Measurements from ENCODE around the gene CREBL2.
"Not testable (repeated sequence)": the region's sequence is repeated elsewhere in the genome, so short reads cannot be mapped to it uniquely, and the experiment has no call there.

Gene CREBL2

DNA sequence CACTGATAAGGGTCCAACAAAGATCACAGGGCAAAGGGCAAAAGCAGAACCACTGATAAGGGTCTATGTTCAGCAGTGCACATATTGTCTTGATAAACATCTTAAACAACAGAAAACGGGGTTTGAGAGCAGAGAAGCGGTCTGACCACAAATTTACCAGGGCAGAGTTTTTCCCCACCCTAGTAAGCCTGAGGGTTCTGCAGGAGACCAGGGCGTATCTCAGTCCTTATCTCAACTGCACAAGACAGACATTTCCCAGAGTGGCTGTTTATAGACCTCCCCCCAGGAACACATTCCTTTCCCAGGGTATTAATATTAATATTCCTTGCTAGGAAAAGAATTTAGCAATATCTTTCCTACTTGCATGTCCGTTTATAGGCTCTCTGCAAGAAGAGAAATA, 28.3 kb downstream of the CREBL2 start:
- not testable (repeated sequence) for H3K4me3 Mint-ChIP-seq; H3K27ac Mint-ChIP-seq; H3K27me3 Mint-ChIP-seq (ENCODE audit: low read depth); H3K4me1 Mint-ChIP-seq (ENCODE audit: low read depth)
- H3K9me3 Mint-ChIP-seq: peaks cover 16% of the 10 kb centered on the region
- H3K36me3 Mint-ChIP-seq (ENCODE audit: low read depth): peaks cover 59% of the 10 kb centered on the region

DNA sequence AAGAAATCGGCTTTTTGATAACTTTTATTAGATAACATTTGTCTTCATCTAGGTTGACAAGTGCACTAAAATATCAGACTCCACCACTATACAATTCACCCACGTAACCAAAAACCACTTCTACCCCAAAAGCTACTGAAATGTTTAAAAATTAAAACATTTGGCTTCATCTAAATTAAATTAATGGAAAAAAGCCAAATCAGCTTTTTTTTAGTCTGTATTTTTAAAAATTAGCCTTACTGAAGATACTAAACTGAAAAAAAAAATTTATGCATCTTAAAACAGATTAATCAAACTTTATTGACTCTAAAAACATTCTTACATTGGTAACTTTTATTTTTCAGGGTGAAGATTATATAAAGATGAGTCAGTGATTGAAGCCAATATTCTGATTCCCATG, 30.0 kb downstream of the CREBL2 start:
- Mint-ChIP-seq H3K4me1 (ENCODE audit: low read depth) (peaks cover 5% of the 10 kb centered on the region), H3K4me3 (no peak overlapping the region), H3K36me3 (ENCODE audit: low read depth) (peaks cover 53% of the 10 kb centered on the region), H3K27ac (no peak overlapping the region), H3K9me3 (peaks cover 17% of the 10 kb centered on the region), H3K27me3 (ENCODE audit: low read depth) (no peaks in the 10 kb centered on the region)

DNA sequence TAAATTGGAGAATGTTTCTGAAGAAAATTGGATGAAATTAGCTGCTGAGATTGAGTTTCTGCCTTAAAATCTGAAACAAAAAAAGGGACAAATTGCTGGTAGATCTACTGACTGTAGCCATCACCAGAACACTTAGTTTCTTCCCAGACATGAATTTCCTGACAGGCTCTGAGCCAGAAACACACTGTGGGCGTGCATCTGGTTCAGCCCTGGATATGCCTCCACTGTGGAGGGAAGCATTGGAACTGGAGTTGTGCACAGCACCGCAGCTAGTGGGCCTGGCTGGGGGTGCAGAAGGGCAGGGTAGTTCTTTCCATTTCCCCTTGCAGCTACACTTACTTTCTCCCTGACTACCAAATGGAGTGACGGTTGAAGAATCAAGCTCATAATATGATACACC, 31.2 kb downstream of the CREBL2 start:
- peaks cover 55% of the 10 kb centered on the region for H3K36me3 Mint-ChIP-seq (ENCODE audit: low read depth)
- H3K4me3 Mint-ChIP-seq: no peak overlapping the region
- H3K27me3 Mint-ChIP-seq (ENCODE audit: low read depth): no peaks in the 10 kb centered on the region
- H3K4me1 Mint-ChIP-seq (ENCODE audit: low read depth): peaks cover 6% of the 10 kb centered on the region
- peaks cover 30% of the 10 kb centered on the region for H3K9me3 Mint-ChIP-seq
- H3K27ac Mint-ChIP-seq: no peak overlapping the region

DNA sequence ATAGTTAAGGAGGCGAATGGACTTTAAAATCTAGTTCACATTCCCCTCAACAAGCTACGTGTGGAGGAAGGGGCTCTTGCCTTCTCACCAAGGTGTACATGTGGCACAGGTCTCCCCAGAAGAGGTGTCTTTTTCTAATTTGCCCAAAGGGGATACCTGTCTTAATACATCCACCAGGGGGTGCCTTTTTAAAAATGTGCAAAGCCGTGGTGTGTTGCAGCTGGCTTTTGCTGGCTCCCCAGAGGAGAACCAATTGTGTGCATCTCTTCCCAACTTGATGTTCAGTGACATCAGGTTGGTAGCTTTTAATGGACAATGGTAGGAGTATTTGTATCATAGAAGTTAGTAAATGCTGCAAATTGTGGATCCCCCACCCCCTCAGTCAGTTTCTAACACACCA, 33.8 kb downstream of the CREBL2 start:
- Mint-ChIP-seq H3K4me3 (no peak overlapping the region), H3K27ac (peak overlapping the region; percentile 64), H3K27me3 (ENCODE audit: low read depth) (no peaks in the 10 kb centered on the region), H3K9me3 (peaks cover 43% of the 10 kb centered on the region), H3K36me3 (ENCODE audit: low read depth) (peaks cover 53% of the 10 kb centered on the region), H3K4me1 (ENCODE audit: low read depth) (peaks cover 6% of the 10 kb centered on the region)

DNA sequence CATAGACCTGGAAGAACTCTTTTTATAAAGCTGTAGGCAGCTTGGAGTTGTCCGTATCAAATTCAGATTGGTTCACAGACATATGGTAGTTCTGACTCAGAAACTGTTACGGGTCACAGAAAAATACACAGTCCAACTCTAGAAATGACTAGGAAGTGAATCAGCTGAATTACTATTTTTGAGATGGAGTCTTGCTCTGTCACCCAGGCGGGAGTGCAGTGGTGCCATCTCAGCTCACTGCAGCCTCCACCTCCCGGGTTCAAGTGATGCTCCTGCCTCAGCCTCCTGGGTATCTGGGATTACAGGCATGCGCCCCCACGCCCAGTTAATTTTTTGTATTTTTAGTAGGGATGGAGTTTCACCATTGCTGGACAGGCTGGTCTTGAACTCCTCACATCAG, 34.3 kb downstream of the CREBL2 start:
- H3K4me3 Mint-ChIP-seq; H3K27me3 Mint-ChIP-seq (ENCODE audit: low read depth); H3K4me1 Mint-ChIP-seq (ENCODE audit: low read depth): not testable (repeated sequence)
- peaks cover 52% of the 10 kb centered on the region for H3K36me3 Mint-ChIP-seq (ENCODE audit: low read depth)
- H3K9me3 Mint-ChIP-seq: peaks cover 42% of the 10 kb centered on the region
- peak overlapping the region; percentile 64 for H3K27ac Mint-ChIP-seq

DNA sequence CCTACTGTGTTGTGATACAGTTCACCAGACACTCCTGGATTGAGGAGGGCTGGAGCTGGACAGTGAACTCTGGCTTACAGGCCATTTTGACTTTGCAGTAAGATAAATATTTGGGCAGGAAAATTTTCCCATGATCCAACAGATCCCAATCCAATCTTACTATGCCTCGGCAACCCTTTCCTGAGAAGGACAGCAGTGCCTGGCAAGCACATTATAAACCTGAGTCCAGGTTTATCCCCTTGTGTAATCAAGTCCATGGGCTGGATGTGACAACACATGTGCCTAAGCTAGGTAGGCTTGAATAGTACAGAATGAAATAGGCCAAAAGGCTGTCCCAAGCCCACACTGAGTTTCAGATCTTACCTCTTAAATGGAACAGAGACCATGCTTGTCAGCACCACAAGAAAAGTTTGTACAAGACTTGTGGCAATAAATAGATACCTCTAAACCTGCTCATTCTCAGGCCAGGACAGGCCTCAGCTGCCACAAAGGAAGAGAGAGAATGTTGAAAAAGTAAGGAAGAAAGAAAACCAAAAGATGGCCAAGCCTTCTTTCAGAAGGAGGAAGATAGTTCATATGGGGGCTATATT, 34.9 kb downstream of the CREBL2 start:
- Mint-ChIP-seq H3K27ac (no peak overlapping the region), H3K9me3 (peaks cover 46% of the 10 kb centered on the region), H3K4me1 (ENCODE audit: low read depth) (peaks cover 6% of the 10 kb centered on the region), H3K36me3 (ENCODE audit: low read depth) (peaks cover 52% of the 10 kb centered on the region), H3K4me3 (no peak overlapping the region), H3K27me3 (ENCODE audit: low read depth) (no peaks in the 10 kb centered on the region)

DNA sequence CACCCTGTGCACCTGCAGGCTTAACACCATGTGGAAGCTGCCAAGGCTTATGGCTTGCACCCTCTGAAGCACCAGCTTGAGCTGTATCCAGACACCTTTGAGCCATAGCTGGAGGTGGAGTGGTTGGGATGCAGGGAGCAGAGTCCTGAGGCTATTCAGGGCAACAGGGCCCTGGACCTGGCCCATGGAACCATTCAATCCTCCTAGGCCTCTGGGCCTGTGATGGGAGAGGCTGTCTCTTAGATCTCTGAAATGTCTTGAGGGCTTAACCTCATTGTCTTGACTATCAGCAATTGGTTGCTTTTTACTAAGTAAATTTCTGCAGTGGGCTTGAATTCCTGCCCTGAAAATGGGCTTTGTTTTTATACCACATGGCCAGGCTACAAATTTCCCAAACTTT, 36.6 kb downstream of the CREBL2 start:
- no peak overlapping the region for H3K27ac Mint-ChIP-seq
- H3K36me3 Mint-ChIP-seq (ENCODE audit: low read depth): peaks cover 43% of the 10 kb centered on the region
- H3K4me1 Mint-ChIP-seq (ENCODE audit: low read depth): peaks cover 11% of the 10 kb centered on the region
- H3K4me3 Mint-ChIP-seq: no peak overlapping the region
- no peaks in the 10 kb centered on the region for H3K27me3 Mint-ChIP-seq (ENCODE audit: low read depth)
- H3K9me3 Mint-ChIP-seq: peaks cover 54% of the 10 kb centered on the region

DNA sequence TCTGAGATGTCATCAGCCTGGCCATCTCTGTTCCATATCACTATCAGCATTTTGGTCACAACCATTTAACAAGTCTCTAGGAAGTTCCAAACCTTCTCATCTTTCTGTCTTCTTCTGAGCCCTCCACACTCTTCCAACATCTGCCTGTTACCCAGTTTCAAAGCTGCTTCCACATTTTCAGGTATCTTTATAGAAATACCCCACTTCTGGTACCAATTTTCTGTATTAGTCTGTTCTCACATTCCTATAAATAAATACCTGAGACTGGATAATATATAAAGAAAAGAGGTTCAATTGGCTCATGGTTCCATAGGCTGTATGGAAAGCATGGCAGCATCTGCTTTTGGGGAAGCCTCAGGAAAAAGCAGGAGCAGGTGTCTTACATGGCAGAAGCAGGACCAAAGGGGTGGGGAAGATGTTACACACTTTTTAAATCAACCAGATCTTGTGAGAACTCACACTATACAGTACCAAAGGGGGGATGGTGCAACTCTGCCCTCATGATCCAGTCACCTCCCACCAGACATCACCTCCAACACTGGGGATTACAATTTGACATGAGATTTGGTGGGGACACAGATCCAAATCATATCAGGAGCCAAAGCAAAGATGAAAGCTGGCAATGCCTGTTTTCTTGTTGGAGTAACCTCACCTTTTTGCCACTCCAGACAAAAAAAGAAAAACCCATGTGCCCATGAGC, 37.4 kb downstream of the CREBL2 start:
- Mint-ChIP-seq H3K9me3 (peaks cover 60% of the 10 kb centered on the region), H3K27ac (no peak overlapping the region), H3K36me3 (ENCODE audit: low read depth) (peaks cover 38% of the 10 kb centered on the region), H3K4me3 (no peak overlapping the region), H3K4me1 (ENCODE audit: low read depth) (peaks cover 11% of the 10 kb centered on the region), H3K27me3 (ENCODE audit: low read depth) (no peaks in the 10 kb centered on the region)

DNA sequence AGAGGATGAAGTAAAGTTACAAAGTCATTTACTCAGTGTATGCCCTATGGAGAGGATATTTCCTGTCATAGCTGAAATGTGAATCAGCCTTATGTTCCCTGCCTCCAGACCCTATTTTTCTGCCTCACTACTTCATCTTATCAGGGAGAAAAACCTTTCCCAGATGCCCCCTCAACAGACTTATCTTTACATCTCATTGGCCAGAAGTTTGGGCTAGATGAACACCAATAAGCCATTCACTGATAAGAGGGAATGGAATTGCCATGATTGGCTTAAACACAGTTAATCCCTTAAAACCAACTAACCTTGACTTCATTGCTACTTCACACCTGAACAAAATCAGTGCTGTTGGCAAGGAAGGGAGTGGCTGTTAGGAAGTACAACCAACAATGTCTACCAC, 40.1 kb downstream of the CREBL2 start:
- Mint-ChIP-seq H3K4me1 (ENCODE audit: low read depth) (peaks cover 14% of the 10 kb centered on the region), H3K9me3 (peaks cover 57% of the 10 kb centered on the region), H3K36me3 (ENCODE audit: low read depth) (peaks cover 32% of the 10 kb centered on the region), H3K4me3 (no peak overlapping the region), H3K27ac (no peak overlapping the region), H3K27me3 (ENCODE audit: low read depth) (no peaks in the 10 kb centered on the region)

DNA sequence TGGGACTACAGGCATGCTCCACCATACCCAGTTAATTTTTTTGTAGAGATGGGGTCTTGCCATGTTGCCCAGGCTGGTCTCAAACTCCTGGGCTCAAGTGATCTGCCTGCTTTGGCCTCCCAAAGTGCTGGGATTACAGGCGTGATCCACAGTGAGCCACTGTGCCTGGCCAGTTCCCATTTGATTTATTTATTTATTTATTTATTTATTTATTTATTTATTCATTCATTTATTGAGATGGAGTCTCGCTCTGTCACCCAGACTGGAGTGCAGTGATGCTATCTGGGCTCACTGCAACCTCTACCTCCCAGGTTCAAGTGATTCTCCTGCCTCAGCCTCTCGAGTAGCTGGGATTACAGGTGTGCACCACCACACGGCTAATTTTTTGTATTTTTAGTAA, 41.0 kb downstream of the CREBL2 start:
- H3K27me3 Mint-ChIP-seq (ENCODE audit: low read depth); H3K27ac Mint-ChIP-seq; H3K4me3 Mint-ChIP-seq: not testable (repeated sequence)
- Mint-ChIP-seq H3K4me1 (ENCODE audit: low read depth) (peaks cover 13% of the 10 kb centered on the region), H3K9me3 (peaks cover 48% of the 10 kb centered on the region), H3K36me3 (ENCODE audit: low read depth) (peaks cover 24% of the 10 kb centered on the region)

DNA sequence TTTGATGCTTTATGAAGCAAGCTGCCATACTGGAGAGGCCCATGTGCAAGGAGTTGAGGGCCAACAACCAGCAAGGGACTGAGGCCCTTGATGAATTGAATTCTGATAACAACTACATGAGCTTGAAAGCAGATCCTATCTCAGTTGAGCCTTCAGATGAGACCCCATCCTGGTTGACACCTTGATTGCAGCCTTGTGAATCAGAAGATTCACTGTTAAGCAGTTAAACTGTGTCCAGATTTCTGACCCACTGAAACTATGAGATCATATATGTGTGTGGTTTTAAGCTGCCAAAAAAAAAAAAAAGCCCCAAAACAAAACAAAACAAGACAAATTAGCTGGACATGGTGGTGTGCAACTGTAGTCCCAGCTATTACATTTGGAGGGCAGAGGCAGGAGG, 42.2 kb downstream of the CREBL2 start:
- no peak overlapping the region for H3K4me3 Mint-ChIP-seq
- H3K9me3 Mint-ChIP-seq: peaks cover 35% of the 10 kb centered on the region
- H3K27ac Mint-ChIP-seq: no peak overlapping the region
- peaks cover 13% of the 10 kb centered on the region for H3K4me1 Mint-ChIP-seq (ENCODE audit: low read depth)
- no peaks in the 10 kb centered on the region for H3K27me3 Mint-ChIP-seq (ENCODE audit: low read depth)
- peaks cover 14% of the 10 kb centered on the region for H3K36me3 Mint-ChIP-seq (ENCODE audit: low read depth)

DNA sequence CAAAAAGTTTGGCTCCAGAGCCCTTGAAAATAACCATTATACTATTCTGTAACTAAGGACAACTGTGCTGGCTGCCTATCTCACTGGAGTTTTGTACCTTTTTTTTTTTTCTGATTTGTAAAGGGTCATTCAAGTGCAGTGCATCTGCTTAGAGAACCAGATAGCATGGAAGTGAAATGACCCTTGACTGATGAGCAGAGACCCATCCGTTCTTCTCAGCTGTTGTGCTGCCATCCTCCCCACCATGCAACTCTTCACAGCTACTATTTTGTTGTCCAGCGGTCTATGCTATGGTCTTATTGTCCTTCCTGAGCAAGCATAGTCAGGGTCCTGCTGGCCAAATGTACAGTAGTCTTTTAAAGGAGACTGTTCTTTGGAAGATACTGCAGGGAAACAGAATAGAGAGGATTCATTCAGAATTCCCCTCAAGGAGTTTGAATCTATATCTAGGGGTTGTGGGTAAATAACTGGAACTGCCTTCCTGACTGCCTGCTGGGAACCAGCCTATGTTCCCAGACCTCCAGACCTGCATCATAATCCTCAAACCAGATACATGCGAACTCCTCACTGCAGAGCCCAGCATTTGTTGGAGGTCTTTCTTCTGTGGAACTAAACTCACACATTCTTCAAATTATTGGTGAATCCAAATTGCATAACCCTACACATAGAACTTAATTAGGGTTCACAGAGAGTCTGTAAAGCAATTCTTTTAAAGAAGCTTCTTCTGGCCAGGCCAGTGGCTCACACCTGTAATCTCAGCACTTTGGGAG, 43.2 kb downstream of the CREBL2 start:
- Mint-ChIP-seq H3K27me3 (ENCODE audit: low read depth) (no peaks in the 10 kb centered on the region), H3K27ac (no peak overlapping the region), H3K4me1 (ENCODE audit: low read depth) (peaks cover 13% of the 10 kb centered on the region), H3K9me3 (peaks cover 26% of the 10 kb centered on the region), H3K4me3 (no peak overlapping the region), H3K36me3 (ENCODE audit: low read depth) (peaks cover 7% of the 10 kb centered on the region)

DNA sequence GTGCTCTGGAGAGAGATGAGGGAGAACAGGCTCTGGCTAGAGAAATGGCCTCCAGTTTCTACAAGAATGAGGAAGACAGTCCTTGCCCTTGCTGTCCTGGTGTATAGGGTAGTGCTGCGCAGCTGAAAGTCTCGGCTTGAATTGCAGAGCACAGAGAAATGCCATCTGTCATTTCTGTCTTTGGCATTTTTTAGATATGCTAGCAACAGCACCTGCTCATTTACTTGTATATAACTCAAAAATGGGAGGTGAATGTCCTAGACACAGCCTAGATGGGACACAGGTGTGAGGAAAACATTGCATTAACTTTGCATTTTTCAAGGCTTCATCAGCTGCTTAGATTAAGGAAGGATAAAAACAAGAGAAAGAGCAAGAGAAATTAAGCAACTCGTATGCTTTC, 48.5 kb downstream of the CREBL2 start:
- no peaks in the 10 kb centered on the region for H3K9me3 Mint-ChIP-seq
- no peak overlapping the region for H3K4me3 Mint-ChIP-seq
- peaks cover 6% of the 10 kb centered on the region for H3K4me1 Mint-ChIP-seq (ENCODE audit: low read depth)
- H3K27ac Mint-ChIP-seq: no peak overlapping the region
- peaks cover 4% of the 10 kb centered on the region for H3K36me3 Mint-ChIP-seq (ENCODE audit: low read depth)
- no peaks in the 10 kb centered on the region for H3K27me3 Mint-ChIP-seq (ENCODE audit: low read depth)

DNA sequence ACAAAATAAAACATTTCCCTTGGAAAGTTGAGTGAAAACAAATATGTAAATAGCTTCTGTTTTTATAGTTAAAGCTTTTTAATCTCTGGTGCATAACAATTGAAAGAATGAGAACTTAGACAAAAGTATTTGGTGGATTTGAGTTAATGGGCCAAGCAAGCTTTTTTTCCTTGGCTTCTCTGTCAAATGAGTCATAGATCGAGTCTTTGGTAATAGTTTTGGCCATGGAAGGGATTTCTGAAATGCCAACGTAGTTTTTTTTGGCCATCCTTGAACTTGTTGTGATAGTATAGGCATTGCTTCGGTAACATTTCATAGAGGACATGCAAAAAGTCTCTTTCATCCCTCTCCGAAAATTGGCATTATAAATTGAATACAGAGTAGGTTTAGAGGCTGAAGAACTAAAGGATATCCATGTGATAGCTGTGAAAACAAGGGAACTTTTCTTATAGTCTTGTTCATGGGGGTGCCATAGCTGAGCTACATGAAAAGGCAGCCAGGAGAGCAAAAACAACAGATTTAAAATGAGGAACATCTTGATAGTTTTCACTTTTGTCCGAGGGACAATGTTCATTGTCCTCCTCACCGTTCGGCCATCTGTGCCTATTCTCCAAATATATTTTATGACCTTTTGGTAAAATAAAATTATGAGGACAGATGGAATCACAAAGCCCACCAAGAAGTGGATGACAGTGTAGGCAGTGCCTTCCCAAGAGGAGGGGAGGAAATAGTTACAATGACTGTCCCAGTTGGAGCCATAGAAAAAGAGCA, 49.6 kb downstream of the CREBL2 start:
- H3K4me1 Mint-ChIP-seq (ENCODE audit: low read depth): no peaks in the 10 kb centered on the region
- peaks cover 4% of the 10 kb centered on the region for H3K36me3 Mint-ChIP-seq (ENCODE audit: low read depth)
- H3K9me3 Mint-ChIP-seq: no peaks in the 10 kb centered on the region
- H3K4me3 Mint-ChIP-seq: no peak overlapping the region
- H3K27me3 Mint-ChIP-seq (ENCODE audit: low read depth): no peaks in the 10 kb centered on the region
- H3K27ac Mint-ChIP-seq: no peak overlapping the region

Data from T-helper 1 cell treated with Interleukin-12 subunit alpha and Interleukin-12 subunit beta and Interleukin-4 antibody, amounts not matched to agents 30 μg/mL and 1 μg/mL, for 36 hours (primary cell).